HL-60 (cell line): ENCODE data around the gene BACH1.

Source experiments
- DNase-seq, 2 experiments: peaks; one replicate each; pipeline ENCODE4 v3.0.0-alpha.2; 2010 to 2020; ENCODE audit warnings: low read depth in 1 of 2, low spot score in 1 of 2
- H3K27ac ChIP-seq: fragments of 250-450 bp; sonication (Bioruptor Pico); replicated peaks from 2 replicates; pipeline ENCODE4 v1.5.1; 2020; ENCODE audit warnings: mild to moderate bottlenecking, moderate library complexity
- H3K27me3 ChIP-seq: fragments of 250-450 bp; sonication (Bioruptor Pico); 2 replicates; pipeline ENCODE4 v1.5.1; 2021; ENCODE audit warnings: mild to moderate bottlenecking, moderate library complexity; ENCODE audit not compliant: insufficient read depth, poor library complexity, severe bottlenecking
- H3K4me3 ChIP-seq: replicated peaks from 2 replicates; pipeline ENCODE4 v1.5.1; 2011; ENCODE audit warnings: mild to moderate bottlenecking, control low read depth, low read length; ENCODE audit not compliant: insufficient read depth
- GABPA ChIP-seq: IDR thresholded peaks from 2 replicates; pipeline ENCODE4 v1.6.1; 2012; ENCODE audit warnings: low read depth
- POLR2AphosphoS5 ChIP-seq: IDR thresholded peaks from 2 replicates; pipeline ENCODE4 v1.6.1; 2012; ENCODE audit warnings: low read depth
- SPI1 ChIP-seq: IDR thresholded peaks from 2 replicates; pipeline ENCODE4 v1.6.1; 2012; ENCODE audit warnings: low read depth, mild to moderate bottlenecking, borderline replicate concordance
- TF ChIP-seq, protein P1 (sequence below): IDR thresholded peaks from one replicate; pipeline ENCODE4 v1.5.1; 2011; ENCODE audit warnings: low read length, control low read depth, inconsistent platforms; ENCODE audit not compliant: insufficient read depth
- TF ChIP-seq, protein P2 (sequence below): IDR thresholded peaks from 2 replicates; pipeline ENCODE4 v1.6.1; 2012; ENCODE audit warnings: low read depth; ENCODE audit not compliant: insufficient replicate concordance

Gene BACH1

GRCh38 chr21:29385934-29386520 is 87.3 kb downstream of the BACH1 start:
- H3K27ac ChIP-seq: no peak overlapping the region
- TF ChIP-seq POLR2AphosphoS5 (no peak), SPI1 (no peak), GABPA (no peak)
- TF ChIP-seq, protein P1, sequence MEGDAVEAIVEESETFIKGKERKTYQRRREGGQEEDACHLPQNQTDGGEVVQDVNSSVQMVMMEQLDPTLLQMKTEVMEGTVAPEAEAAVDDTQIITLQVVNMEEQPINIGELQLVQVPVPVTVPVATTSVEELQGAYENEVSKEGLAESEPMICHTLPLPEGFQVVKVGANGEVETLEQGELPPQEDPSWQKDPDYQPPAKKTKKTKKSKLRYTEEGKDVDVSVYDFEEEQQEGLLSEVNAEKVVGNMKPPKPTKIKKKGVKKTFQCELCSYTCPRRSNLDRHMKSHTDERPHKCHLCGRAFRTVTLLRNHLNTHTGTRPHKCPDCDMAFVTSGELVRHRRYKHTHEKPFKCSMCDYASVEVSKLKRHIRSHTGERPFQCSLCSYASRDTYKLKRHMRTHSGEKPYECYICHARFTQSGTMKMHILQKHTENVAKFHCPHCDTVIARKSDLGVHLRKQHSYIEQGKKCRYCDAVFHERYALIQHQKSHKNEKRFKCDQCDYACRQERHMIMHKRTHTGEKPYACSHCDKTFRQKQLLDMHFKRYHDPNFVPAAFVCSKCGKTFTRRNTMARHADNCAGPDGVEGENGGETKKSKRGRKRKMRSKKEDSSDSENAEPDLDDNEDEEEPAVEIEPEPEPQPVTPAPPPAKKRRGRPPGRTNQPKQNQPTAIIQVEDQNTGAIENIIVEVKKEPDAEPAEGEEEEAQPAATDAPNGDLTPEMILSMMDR: no peak
- TF ChIP-seq, protein P2, sequence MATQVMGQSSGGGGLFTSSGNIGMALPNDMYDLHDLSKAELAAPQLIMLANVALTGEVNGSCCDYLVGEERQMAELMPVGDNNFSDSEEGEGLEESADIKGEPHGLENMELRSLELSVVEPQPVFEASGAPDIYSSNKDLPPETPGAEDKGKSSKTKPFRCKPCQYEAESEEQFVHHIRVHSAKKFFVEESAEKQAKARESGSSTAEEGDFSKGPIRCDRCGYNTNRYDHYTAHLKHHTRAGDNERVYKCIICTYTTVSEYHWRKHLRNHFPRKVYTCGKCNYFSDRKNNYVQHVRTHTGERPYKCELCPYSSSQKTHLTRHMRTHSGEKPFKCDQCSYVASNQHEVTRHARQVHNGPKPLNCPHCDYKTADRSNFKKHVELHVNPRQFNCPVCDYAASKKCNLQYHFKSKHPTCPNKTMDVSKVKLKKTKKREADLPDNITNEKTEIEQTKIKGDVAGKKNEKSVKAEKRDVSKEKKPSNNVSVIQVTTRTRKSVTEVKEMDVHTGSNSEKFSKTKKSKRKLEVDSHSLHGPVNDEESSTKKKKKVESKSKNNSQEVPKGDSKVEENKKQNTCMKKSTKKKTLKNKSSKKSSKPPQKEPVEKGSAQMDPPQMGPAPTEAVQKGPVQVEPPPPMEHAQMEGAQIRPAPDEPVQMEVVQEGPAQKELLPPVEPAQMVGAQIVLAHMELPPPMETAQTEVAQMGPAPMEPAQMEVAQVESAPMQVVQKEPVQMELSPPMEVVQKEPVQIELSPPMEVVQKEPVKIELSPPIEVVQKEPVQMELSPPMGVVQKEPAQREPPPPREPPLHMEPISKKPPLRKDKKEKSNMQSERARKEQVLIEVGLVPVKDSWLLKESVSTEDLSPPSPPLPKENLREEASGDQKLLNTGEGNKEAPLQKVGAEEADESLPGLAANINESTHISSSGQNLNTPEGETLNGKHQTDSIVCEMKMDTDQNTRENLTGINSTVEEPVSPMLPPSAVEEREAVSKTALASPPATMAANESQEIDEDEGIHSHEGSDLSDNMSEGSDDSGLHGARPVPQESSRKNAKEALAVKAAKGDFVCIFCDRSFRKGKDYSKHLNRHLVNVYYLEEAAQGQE: no peak
- H3K4me3 ChIP-seq: no peak overlapping the region
- no peak for DNase-seq
- no peaks in the 10 kb centered on the region for H3K27me3 ChIP-seq

DNA sequence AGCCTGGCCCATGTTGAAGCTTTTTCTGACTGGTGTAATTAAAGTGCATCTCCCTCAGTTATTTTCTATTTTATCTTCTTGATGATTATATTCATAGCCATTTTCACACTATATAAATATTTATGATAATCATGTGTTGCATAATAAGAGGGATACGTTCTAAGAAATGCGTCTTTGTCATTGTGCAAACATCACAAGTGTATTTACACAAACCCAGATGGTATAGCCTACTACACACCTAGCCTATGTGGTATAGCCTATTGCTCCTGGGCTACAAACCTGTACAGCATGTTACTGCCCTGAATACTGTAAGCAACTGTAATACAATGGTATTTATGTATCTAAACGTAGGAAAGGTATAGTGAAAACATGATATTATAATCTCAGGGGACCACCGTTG is 88.1 kb downstream of the BACH1 start:
- H3K27me3 ChIP-seq: no peaks in the 10 kb centered on the region
- H3K27ac ChIP-seq: no peak overlapping the region
- no peak overlapping the region for H3K4me3 ChIP-seq
- DNase-seq: no peak
- TF ChIP-seq POLR2AphosphoS5: no peak
- TF ChIP-seq, protein P1: no peak
- no peak for TF ChIP-seq GABPA
- TF ChIP-seq SPI1: no peak
- TF ChIP-seq, protein P2: no peak

- H3K27me3 ChIP-seq: no peaks in the 10 kb centered on the region
- DNase-seq: no peak
- TF ChIP-seq SPI1: no peak
- TF ChIP-seq, protein P1: no peak
- TF ChIP-seq, protein P2: no peak
- no peak for TF ChIP-seq GABPA
- TF ChIP-seq POLR2AphosphoS5: no peak
- H3K4me3 ChIP-seq: no peak overlapping the region
- H3K27ac ChIP-seq: no peak overlapping the region
Observed at GRCh38 chr21:29387598-29387997, 88.9 kb downstream of the BACH1 start.
